ENCODE measurements around the gene ABI3.
"Not testable (repeated sequence)": the region's sequence is repeated elsewhere in the genome, so short reads cannot be mapped to it uniquely, and the experiment has no call there.

The ABI3 gene

DNA sequence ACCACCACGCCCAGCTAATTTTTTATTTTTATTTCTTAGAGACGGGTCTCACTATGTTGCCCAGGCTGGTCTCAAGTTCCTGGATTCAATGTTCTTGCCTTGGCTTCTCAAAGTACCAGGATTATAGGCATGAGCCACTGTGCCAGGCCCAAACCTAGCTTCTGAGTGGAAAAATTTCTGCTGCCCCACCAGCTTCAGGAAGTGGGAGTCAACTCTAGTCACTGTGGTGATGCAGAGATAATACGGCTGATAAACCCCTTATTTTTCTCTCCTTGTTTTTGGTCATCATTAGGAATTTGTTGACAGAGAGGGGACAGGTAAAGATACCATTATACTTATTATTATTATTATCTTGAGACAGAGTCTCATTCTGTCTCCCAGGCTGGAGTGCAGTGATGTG is 47.9 kb downstream of the ABI3 start:
- no peak for DNase-seq

DNA sequence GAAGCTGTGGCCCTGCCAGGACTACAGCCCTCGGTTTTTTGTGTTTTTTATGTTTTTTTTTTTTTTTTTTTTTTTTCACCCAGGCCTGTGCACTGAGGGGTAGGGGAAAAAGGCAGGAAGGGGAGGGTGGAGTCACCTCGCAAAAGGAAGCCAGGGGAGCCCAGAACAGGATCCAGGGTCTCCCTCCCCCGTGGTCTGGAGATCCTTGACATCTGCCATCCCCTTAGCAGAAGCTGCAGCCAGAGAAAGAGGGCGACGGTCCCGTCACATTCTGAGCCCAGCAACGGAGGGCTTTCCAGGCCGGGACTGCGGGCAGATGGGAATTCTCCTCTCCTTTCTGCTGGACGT is 49.1 kb downstream of the ABI3 start:
- peak; percentile 59 for DNase-seq

DNA sequence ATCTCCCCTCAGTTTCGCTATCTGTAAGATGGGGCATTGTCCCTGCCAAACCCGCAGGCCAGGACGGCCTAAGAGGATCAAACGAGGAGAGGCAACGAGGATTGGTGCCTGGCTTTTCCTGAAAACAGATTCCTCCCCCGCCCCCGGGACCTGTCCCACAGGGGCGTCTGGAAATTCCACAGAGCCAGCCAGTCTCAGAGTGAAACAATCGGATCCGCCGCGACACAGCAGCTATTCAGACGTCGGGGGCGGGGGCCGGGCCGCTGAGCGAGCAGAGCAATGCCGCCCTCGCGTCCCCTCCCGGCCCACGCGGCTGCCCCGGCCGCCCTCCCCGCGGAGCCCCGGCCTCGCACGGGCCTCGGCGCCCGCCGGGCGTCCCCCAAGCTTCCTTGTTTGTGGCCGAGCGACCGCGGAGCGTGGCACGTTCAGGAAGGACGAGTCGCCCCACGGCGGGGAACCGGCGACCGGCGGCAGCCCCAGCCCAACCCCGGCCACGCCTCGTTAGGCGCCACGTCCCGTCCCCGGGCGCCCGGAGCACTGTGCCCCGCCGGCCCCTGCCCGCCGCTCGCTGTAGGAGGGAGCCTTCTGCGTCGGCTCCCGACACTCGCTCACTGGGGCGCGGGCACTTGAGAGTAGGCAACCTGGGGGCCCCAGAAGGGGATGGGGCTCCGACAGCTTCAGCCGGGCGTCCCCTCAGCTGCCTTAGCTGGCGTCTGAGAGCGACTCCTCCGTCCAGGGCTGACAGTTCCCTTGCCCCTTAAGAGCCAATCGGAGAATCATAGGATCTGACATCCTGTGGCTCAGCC is 49.7 kb downstream of the ABI3 start:
- peak; percentile 59 for DNase-seq

DNA sequence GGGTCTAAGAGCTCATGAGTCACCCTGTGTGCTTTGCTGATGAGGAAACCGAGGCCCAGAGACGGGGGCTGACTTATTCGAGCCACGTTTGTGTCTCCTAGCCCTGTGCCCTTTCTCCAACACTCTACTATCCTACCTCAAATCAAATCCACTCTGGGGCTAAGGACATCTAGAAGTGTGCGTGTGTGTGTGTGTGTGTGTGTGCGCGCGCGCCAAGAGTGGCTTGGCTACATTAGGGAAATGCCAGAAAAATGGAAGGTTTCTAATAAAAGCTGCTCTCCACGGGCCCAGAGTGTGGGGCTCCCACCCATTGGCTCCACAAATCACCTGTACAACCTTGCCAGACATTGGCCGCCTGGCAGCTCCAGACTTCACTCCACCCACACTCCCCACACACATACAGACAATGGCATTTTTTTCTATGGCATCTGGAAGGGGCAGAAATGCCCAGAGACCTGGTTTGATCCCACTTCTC is 50.3 kb downstream of the ABI3 start:
- no peak for DNase-seq

DNA sequence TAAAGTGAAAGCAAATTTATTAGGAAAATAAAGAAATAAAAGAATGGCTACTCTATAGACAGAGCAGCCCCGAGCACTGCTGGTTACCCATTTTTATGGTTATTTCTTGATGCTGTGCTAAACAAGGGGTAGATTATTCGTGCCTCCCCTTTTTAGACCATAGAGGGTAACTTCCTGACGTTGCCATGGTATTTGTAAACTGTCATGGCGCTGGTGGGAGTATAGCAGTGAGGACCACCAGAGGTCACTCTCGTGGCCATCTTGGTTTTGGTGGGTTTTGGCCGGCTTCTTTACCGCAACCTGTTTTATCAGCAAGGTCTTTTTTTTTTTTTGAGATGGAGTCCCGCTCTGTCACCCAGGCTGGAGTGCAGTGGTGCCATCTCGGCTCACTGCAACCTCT is 51.0 kb downstream of the ABI3 start:
- not testable (repeated sequence) for DNase-seq

DNA sequence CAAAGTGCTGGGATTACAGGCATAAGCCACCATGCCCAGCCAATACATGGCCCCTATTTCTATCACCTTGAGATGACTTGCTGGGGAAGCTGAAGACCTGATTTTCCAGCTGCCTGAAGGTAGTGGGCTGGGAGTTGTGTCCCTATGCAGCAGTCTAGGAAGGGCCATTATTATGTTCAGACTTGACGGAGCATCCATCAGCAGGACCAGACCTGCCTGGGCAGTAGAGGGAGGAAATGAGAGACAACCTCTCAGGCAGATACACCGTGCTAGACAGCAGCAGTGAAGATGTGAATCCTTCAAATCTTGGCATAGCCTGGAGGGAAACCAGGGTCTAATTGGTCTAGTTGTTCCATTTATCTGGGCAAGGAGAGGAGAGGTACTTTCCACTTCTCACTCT is 55.7 kb downstream of the ABI3 start:
- no peak for DNase-seq

DNA sequence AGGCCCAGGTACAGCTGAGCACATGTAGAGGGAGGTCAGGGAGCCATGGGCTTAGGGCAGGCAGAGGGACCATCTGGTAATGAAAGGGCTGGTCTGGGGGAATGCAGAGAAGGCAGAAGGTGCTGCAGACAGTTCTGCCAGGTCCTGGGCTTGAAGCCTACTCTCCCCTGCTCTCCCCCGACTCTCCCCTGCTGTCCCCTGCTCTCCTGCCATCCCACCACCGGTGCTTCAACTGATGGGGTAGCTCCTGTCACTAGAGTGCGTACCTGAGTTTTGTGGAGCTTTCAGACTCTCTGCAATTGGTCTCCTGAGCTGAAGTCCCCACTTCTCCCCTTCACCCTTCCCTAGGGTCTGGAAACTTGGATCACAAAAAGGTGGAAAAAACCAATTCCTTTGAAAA is 57.4 kb downstream of the ABI3 start:
- DNase-seq = no peak

DNA sequence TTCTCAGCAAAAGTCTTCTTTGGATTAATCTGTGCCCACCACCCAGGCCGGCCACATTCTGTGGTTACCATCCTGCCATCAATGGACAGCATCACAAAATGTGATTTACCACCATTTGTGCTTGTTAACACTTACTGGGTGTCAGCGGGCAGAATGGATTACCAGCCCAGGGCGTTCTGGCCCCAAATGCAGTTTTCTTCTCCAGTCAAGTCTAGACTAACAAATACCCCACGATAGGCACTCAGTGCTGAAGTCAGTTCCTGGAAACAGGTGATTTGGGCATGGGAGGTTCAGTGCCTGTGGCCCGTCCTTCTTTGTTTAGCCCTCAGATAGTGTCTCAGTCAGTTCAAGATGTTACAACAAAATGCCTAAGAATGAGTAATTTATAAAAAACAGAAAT is 58.8 kb downstream of the ABI3 start:
- no peak for DNase-seq

Data from NCI-H82 (cell line).